Measurements from ENCODE around the gene SYNE2. TPM values are rescaled to one million over a fixed set of nuclear protein-coding genes. Genes with fewer than 3 reads are reported as not detected.

Gene SYNE2
- total RNA-seq, 4 donors from 2014 or later, result 96.9 to 207 (median 182) TPM

- in situ Hi-C loops (cut with MboI; ENCODE audit: low sequenced_read_pairs in 4 of 4), result no loop called here
- TF ChIP-seq POLR2A (IDR thresholded peaks at IDR 0.05) (no peak), CTCF (IDR thresholded peaks at IDR 0.05 in 4 of 5, conservative IDR thresholded peaks at IDR 0.05 in 1 of 5) (no peak)
These were observed 419.2 kb downstream of the SYNE2 start for GRCh38 chr14:64272019-64272418.

More at GRCh38 chr14:64272019-64272418, 419.2 kb downstream of the SYNE2 start:
- intact Hi-C loops (cut with DNase I; ENCODE audit: low total_unique reads), result no loop called here
- H3K4me1 ChIP-seq, result no peaks in the 10 kb centered on the region
- no peak overlapping the region for H3K27ac ChIP-seq
- H3K4me3 ChIP-seq, result no peak overlapping the region
- H3K27me3 ChIP-seq, result no peaks in the 10 kb centered on the region
- no peaks in the 10 kb centered on the region for H3K9me3 ChIP-seq
- no peak for ATAC-seq
- no peaks in the 10 kb centered on the region for H3K36me3 ChIP-seq
- DNase-seq, result no peak

MicroRNA genes within 50 kb of the gene (microRNA counts, 767-probe panel; counts per million panel counts)
- microRNA hsa-miR-548h-5p, result 356 to 448 counts per million in 2 donors

Small RNAs within 50 kb of the gene (microRNA-seq; reads per million reads assigned to microRNA genes)
- gene MIR548H1 (ENCODE audit: borderline replicate concordance in 2 of 2), result 0 reads per million in 2 donors

Other genes starting within 250 kb of the SYNE2 start
- 1 to 10 TPM; 3.5 to 6.2 (median 5.1) TPM for gene WDR89, start 211.1 kb upstream of the SYNE2 start, total RNA-seq
- 10 to 100 TPM in 1 of 4 donors, 1 to 10 TPM in 3; 3.5 to 11.3 (median 8.1) TPM for gene SGPP1, start 124.9 kb upstream of the SYNE2 start, total RNA-seq